Activated naive CD4-positive, alpha-beta T cell treated with anti-CD3 and anti-CD28 coated beads, Interleukin-2, amount 50 U/mL, for 72 hours (primary cell): ENCODE results near the gene RAI1. TPM values are rescaled to one million over a fixed set of nuclear protein-coding genes. Genes with fewer than 3 reads are reported as not detected.

ENCODE experiments used
- ATAC-seq, 2 donors: fragments of 150-1000 bp; cut with Tn5 transposase; 2 replicates each; pipeline ENCODE4 v1.10.0; 2021; ENCODE audit warnings: mild to moderate bottlenecking in 2 of 2, moderate library complexity in 2 of 2
- DNase-seq, 2 donors: peaks; one replicate each; pipeline ENCODE4 v3.0.0; 2021 to 2022; ENCODE audit warnings: low spot score in 2 of 2
- H3K27ac Mint-ChIP-seq, 2 donors: one replicate each; pipeline ENCODE4 v1.8.0; 2022; ENCODE audit warnings: mild to moderate bottlenecking in 2 of 2, mixed read lengths in 2 of 2
- H3K36me3 Mint-ChIP-seq, 2 donors: one replicate each; pipeline ENCODE4 v1.8.0; 2022; ENCODE audit warnings: mixed read lengths in 2 of 2
- H3K9me3 Mint-ChIP-seq, 2 donors: one replicate each; pipeline ENCODE4 v1.8.0; 2022; ENCODE audit warnings: mixed read lengths in 2 of 2
- total RNA-seq, 2 donors: library from RNA; stranded (reverse); gene quantifications; one replicate each; pipeline ENCODE4 v1.2.3, GENCODE V29; 2022

The RAI1 gene
- total RNA-seq, 2 donors from 2014 or later: 14.9 to 21.6 TPM

DNA sequence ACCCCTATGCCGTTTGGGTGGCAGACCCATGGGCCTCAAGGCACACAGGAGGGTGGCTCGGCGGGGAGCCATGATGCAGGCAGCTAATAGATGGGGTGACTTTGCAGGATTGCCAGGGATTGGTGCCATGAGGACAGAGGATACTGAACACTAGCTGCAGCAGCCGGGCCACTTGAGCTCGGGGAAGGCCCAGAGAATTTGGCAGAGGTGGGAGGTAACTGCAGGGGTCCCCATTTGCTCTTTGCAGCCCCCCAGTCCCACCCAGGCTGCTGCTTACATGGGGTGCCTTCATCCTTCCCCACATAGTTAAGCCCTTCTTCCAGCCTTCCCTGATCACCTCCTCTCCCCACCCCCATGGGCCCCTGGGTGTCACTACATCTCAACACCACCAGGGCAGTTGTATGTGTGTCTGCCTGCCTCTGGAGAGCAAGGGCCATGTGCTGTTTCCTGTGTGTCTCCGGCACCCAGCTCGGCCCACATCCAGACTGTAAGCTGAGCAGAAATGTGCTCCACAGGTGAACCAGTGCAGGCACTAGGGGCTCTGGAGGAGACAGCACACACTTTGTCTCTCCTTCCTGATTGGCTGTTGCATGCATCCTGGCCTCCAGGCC, 103.5 kb downstream of the RAI1 start:
- DNase-seq (peak in 1 of 2 donors; percentile 43), ATAC-seq (peak in 1 of 2 donors; percentile 50)

DNA sequence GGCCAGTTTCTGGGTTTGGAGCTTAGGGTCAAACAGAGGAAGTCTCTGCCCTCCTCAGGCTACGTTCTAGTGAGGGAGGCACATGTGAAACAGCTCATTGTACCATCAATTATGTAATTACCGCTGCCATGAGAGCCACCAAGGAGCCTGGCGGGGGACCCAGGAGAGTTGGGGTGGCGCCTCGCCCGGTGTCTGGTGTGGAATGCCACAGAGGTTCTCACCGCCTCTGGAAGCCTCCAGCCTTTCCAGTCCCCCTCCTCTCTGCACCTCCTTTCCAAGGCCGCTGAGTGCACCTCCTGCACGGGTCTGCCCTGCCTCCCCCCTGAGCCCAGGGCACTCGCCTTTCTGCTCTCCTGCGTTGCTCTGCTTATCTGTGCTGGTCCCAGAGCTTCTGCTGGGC, 104.1 kb downstream of the RAI1 start:
- no peak overlapping the region for H3K27ac Mint-ChIP-seq
- DNase-seq: no peak
- H3K9me3 Mint-ChIP-seq: no peaks in the 10 kb centered on the region
- no peak for ATAC-seq
- no peaks in the 10 kb centered on the region for H3K36me3 Mint-ChIP-seq

More for the DNA sequence above, 103.5 kb downstream of the RAI1 start:
- no peaks in the 10 kb centered on the region for H3K36me3 Mint-ChIP-seq
- no peak overlapping the region for H3K27ac Mint-ChIP-seq
- H3K9me3 Mint-ChIP-seq: no peaks in the 10 kb centered on the region

DNA sequence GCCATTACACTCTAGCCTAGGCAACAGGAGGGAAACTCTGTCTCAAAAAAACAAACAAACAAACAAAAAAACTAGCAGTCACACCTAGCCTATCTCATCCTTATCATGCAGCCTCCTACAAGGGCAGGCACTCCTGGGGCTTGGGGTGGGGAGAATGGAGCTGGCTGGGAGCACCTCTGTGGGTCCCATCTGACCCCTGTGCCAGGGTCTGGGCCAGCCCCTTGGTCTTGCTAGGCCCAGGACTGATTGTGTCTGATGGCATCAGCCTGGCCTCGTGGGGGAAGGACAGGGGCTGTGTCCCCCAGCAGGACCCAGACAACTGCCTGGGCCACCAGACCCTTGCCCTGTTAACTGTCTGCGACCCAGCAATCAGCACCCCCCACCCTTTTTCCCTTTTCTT, 105.7 kb downstream of the RAI1 start:
- H3K9me3 Mint-ChIP-seq: no peaks in the 10 kb centered on the region
- no peaks in the 10 kb centered on the region for H3K36me3 Mint-ChIP-seq
- ATAC-seq: no peak
- H3K27ac Mint-ChIP-seq: no peak overlapping the region
- DNase-seq: no peak

DNA sequence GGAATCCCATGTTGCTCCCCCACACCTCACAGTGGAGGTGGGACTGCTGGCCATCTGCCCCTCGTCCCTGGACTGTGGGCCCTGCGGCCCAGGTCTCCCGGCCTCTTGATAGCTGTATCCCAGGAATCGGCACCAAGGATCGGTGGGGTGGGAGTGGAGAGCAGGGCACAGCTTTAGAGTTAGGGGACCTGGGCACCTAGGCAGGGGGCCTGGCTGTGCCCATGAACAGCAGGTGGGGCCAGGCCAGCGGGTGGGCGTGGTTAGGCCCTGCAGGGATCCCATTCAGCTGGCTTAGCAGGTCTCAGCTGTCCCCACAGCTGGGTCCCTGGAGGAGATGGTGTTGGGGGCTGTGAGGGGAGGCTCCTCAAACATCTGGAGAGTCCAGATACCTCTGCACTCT, 106.3 kb downstream of the RAI1 start:
- ATAC-seq (no peak), DNase-seq (no peak)
- no peak overlapping the region for H3K27ac Mint-ChIP-seq
- H3K9me3 Mint-ChIP-seq: no peaks in the 10 kb centered on the region
- H3K36me3 Mint-ChIP-seq: no peaks in the 10 kb centered on the region

DNA sequence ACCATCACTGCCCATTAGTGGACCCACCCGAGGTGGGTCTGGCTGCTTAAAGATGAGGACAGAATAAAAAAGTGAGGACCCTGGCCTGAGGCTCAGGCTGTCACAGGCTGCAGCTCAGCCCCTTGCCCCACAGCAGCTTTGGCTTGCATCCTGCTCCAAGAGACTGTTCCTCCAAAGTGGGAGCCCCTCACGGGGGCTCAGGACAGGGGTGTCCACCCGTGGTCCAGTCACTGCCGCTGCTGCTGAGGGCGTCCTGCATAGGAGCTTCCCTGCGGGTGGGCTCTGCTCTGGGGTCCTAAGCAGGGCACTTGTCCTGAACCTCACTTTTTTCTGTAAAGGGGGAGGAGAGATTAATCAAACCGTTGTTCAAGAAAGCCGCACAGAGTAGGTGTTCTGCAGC, 107.7 kb downstream of the RAI1 start:
- Mint-ChIP-seq H3K9me3 (no peaks in the 10 kb centered on the region), H3K27ac (peak overlapping the region; percentile 6 to 84), H3K36me3 (no peaks in the 10 kb centered on the region)
- DNase-seq (no peak), ATAC-seq (no peak)

DNA sequence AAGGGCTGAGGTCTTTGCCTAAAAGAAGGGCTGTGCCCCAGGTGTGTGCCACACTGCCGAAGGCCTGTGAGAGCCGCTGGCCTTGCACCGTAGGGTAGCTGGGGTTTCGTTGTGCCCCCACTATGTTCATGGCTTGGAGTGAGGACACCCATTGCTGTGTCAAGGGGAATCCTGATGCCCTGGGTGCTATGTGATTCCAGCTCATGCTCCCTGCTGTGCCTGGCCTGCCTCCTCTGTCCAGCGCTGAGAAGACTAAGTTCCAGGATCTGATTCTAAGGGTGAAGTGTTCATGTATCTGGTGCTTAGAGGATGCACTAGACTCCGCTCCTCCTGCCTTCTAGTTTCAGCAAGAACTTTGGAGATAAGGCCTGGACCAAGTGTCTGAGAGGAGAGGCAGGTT, 108.2 kb downstream of the RAI1 start:
- Mint-ChIP-seq H3K9me3 (no peaks in the 10 kb centered on the region), H3K27ac (peak overlapping the region in 1 of 2 donors; percentile 6), H3K36me3 (no peaks in the 10 kb centered on the region)
- DNase-seq: no peak
- ATAC-seq: no peak

DNA sequence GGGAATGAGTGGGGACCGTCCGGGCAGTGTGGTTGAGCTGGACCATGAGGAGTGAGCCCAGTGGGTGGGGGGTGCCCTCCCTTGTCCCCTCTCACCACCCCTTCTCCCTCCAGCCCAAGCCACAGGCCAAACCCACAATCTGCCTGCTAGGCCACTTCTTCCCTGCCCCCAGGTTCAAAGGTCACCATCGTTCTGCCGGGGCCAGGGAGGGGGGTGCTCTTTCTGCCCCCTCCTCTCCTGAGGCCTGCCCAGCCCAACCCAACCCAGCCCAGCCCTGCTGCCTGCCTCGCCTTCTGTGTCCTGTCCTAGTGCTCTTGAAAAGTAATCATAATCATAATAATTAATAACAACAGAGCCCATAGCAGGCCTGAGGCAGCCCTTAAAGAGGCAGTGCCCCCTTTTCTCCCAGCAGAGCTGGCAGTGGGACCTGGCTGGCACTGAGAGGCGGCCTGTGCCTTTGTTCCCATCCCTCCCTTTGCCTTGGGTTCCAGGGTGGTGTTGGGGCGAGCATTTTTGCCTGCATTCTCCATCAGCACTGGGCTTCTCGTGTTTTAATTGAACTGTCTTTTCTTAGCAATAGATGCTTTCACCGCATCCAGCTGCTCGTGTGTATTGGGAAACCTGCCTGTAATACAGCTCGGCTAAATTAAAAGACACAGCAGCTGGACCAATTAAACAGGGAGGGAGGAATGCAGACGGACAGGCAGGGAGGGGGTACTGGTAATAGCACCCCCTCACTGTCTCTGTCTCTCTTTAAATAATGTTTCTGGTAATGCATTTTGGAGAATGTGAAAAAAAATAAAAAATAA, 108.8 kb downstream of the RAI1 start:
- Mint-ChIP-seq H3K27ac (no peak overlapping the region), H3K9me3 (no peaks in the 10 kb centered on the region), H3K36me3 (no peaks in the 10 kb centered on the region)
- DNase-seq: no peak
- no peak for ATAC-seq

DNA sequence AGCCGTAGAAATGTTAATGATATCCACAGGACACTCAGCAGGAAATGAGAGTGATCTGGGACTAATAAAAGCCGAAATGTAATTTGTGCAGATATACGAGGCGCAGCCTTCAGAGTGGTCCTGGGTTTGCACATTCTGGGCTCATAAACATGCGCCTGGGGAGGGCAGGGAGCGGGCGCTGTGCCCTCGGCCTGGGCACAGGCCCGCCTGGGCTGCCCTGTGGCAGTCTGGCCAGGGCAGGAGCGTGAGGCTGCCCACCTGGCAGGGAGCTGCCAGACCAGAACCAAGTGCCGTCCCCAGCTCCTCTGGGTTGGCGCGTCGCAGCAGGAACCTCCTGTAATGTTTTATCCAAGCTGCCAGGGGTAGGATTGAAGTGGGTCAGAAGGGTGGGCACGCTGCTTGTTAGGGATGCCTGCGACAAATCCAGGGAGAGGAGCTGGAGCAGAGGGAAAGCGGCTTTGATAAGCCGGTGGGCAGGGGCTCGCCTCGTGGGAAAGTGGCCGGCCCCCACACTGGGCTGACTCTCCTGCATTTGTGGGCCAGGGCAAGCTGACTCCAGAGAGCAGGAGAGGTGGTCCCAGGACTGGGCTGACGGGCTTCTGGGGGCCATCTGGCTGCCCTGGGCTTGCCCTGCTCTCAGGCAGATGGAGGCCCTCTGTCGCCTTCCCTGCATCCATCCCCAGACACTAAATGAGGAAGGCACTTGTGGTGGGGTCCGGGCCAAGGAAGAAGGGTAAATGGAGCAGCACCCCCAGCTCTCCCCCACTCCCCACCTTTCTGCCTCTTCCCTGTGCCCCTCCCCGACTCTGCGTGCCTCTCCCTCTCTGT, 109.6 kb downstream of the RAI1 start:
- Mint-ChIP-seq H3K36me3 (no peaks in the 10 kb centered on the region), H3K27ac (no peak overlapping the region), H3K9me3 (no peaks in the 10 kb centered on the region)
- ATAC-seq: no peak
- no peak for DNase-seq

DNA sequence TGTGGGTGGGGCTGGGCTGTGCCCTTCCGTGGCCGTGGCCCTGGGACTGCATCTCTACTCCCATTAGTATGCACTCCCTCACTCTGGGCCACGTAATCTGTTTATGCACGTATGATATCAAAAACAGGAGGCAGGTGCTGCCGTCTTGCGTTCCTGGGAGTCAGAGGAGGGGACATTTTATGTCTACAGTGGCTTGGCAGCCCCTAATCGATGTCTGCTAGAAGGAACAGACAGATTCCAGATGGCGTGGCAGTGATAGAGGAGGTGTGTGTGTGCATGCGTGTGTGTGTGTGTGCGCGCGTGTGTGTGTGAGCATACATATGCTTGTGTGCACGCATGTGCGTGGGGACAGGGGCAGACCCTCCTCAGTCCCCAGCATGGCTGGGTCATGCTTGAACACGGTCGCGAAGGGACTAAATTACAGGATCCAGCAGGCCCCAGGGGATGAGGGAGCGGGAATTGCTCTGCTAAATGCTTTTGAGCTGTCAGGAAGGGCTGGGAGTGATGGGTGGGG, 110.8 kb downstream of the RAI1 start:
- ATAC-seq (no peak), DNase-seq (no peak)
- Mint-ChIP-seq H3K9me3 (no peaks in the 10 kb centered on the region), H3K27ac (peak overlapping the region in 1 of 2 donors; percentile 68), H3K36me3 (no peaks in the 10 kb centered on the region)

DNA sequence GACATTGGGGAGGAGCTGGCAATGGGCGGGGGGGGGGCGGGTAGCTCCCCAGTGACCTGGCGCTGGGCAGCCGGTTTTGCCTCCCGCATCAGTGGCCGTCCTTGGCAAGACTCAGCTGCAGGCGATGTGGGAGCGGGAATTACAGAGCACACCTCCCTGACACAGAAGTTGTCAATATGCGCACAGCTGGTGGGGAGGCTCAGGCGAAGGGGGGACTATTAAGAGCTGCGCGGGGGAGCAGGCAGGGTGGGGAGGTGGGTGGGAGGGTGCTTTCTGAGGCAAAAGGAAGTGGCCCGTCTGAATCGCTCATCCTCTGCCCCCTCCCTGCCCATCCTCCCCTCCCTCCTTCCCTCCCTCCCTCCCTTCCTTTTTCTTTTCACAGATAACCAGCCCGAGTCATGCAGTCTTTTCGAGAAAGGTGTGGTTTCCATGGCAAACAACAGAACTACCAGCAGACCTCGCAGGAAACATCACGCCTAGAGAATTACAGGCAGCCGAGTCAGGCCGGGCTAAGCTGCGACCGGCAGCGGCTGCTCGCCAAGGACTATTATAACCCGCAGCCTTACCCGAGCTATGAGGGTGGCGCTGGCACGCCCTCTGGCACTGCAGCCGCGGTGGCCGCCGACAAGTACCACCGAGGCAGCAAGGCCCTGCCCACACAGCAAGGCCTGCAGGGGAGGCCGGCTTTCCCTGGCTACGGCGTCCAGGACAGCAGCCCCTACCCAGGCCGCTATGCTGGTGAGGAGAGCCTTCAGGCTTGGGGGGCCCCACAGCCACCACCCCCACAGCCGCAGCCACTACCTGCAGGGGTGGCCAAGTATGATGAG, 111.5 kb downstream of the RAI1 start:
- DNase-seq: peak in 1 of 2 donors; percentile 54
- peak overlapping the region in 1 of 2 donors; percentile 1 for H3K27ac Mint-ChIP-seq
- ATAC-seq: peak; percentile 90 to 93
- H3K36me3 Mint-ChIP-seq: no peaks in the 10 kb centered on the region
- no peaks in the 10 kb centered on the region for H3K9me3 Mint-ChIP-seq

DNA sequence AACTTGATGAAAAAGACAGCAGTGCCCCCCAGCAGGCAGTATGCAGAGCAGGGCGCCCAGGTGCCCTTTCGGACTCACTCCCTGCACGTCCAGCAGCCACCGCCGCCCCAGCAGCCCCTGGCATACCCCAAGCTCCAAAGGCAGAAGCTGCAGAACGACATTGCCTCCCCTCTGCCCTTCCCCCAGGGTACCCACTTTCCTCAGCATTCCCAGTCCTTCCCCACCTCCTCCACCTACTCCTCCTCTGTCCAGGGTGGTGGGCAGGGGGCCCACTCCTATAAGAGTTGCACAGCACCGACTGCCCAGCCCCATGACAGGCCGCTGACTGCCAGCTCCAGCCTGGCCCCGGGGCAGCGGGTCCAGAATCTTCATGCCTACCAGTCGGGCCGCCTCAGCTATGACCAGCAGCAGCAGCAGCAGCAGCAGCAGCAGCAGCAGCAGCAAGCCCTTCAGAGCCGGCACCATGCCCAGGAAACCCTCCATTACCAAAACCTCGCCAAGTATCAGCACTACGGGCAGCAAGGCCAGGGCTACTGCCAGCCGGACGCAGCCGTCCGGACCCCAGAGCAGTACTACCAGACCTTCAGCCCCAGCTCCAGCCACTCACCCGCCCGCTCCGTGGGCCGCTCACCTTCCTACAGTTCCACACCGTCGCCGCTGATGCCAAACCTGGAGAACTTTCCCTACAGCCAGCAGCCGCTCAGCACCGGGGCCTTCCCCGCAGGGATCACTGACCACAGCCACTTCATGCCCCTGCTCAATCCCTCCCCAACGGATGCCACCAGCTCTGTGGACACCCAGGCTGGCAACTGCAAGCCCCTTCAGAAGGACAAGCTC, 112.3 kb downstream of the RAI1 start:
- Mint-ChIP-seq H3K27ac (peak overlapping the region; percentile 1 to 81), H3K36me3 (no peaks in the 10 kb centered on the region), H3K9me3 (no peaks in the 10 kb centered on the region)
- peak in 1 of 2 donors; percentile 1 for ATAC-seq
- no peak for DNase-seq

DNA sequence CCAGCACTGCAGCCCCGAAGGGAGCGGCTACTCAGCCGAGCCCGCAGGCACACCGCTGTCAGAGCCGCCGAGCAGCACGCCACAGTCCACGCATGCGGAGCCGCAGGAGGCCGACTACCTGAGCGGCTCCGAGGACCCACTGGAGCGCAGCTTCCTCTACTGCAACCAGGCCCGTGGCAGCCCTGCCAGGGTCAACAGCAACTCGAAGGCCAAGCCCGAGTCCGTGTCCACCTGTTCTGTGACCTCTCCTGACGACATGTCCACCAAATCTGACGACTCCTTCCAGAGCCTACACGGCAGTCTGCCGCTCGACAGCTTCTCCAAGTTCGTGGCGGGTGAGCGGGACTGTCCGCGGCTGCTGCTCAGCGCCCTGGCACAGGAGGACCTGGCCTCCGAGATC, 113.1 kb downstream of the RAI1 start:
- Mint-ChIP-seq H3K36me3 (no peaks in the 10 kb centered on the region), H3K9me3 (no peaks in the 10 kb centered on the region), H3K27ac (no peak overlapping the region)
- DNase-seq (no peak), ATAC-seq (no peak)

DNA sequence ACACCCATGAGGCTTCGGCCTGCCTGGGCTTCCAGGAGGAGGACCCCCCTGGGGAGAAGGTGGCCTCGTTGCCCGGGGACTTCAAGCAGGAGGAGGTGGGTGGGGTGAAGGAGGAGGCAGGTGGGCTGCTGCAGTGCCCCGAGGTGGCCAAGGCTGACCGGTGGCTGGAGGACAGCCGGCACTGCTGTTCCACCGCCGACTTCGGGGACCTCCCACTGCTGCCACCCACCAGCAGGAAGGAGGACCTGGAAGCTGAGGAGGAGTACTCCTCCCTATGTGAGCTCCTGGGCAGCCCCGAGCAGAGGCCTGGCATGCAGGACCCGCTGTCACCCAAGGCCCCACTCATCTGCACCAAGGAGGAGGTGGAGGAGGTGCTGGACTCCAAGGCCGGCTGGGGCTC, 114.0 kb downstream of the RAI1 start:
- DNase-seq (no peak), ATAC-seq (no peak)
- H3K9me3 Mint-ChIP-seq: no peaks in the 10 kb centered on the region
- no peak overlapping the region for H3K27ac Mint-ChIP-seq
- H3K36me3 Mint-ChIP-seq: no peaks in the 10 kb centered on the region

DNA sequence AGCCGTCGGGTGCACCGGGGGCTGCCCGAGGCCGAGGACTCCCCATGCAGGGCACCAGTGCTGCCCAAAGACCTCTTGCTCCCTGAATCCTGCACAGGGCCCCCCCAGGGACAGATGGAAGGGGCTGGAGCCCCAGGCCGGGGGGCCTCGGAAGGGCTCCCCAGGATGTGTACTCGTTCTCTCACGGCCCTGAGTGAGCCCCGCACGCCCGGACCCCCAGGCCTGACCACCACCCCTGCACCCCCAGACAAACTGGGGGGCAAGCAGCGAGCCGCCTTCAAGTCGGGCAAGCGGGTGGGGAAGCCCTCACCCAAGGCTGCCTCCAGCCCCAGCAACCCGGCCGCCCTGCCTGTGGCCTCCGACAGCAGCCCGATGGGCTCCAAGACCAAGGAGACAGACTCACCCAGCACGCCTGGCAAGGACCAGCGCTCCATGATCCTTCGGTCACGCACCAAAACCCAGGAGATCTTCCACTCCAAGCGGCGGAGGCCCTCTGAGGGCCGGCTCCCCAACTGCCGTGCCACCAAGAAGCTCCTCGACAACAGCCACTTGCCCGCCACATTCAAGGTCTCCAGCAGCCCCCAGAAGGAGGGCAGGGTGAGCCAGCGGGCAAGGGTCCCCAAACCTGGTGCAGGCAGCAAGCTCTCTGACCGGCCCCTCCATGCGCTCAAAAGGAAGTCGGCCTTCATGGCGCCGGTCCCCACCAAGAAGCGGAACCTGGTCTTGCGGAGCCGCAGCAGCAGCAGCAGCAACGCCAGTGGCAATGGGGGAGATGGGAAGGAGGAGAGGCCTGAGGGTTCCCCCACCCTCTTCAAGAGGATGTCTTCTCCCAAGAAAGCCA, 114.9 kb downstream of the RAI1 start:
- no peak overlapping the region for H3K27ac Mint-ChIP-seq
- ATAC-seq (no peak), DNase-seq (no peak)
- no peaks in the 10 kb centered on the region for H3K9me3 Mint-ChIP-seq
- no peaks in the 10 kb centered on the region for H3K36me3 Mint-ChIP-seq

DNA sequence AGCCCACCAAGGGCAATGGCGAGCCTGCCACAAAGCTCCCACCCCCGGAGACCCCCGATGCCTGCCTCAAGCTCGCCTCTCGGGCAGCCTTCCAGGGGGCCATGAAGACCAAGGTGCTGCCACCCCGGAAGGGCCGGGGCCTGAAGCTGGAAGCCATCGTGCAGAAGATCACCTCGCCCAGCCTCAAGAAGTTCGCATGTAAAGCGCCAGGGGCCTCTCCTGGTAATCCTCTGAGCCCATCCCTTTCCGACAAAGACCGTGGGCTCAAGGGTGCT, 115.5 kb downstream of the RAI1 start:
- H3K9me3 Mint-ChIP-seq: no peaks in the 10 kb centered on the region
- H3K36me3 Mint-ChIP-seq: no peaks in the 10 kb centered on the region
- ATAC-seq: no peak
- H3K27ac Mint-ChIP-seq: no peak overlapping the region
- no peak for DNase-seq
